Body of pancreas (tissue), 4 donors: ENCODE data around the gene TIMM10.

Source experiments
- POLR2A ChIP-seq, 3 donors: fragments of 450-650 bp; IDR thresholded peaks; one replicate each; pipeline ENCODE4 v1.6.1; 2016; ENCODE audit warnings: antibody characterized with exemption in 3 of 3, mild to moderate bottlenecking in 2 of 3
- TF ChIP-seq, protein P1 (sequence below), 7 experiments: fragments of 450-650 bp in 4 of 7; fragments of 200-600 bp in 3 of 7; sonication (generic) in 3 of 7; IDR thresholded peaks; one replicate each; pipeline ENCODE4 v1.5.1; 2016 to 2019; ENCODE audit warnings: antibody characterized with exemption in 7 of 7

DNA sequence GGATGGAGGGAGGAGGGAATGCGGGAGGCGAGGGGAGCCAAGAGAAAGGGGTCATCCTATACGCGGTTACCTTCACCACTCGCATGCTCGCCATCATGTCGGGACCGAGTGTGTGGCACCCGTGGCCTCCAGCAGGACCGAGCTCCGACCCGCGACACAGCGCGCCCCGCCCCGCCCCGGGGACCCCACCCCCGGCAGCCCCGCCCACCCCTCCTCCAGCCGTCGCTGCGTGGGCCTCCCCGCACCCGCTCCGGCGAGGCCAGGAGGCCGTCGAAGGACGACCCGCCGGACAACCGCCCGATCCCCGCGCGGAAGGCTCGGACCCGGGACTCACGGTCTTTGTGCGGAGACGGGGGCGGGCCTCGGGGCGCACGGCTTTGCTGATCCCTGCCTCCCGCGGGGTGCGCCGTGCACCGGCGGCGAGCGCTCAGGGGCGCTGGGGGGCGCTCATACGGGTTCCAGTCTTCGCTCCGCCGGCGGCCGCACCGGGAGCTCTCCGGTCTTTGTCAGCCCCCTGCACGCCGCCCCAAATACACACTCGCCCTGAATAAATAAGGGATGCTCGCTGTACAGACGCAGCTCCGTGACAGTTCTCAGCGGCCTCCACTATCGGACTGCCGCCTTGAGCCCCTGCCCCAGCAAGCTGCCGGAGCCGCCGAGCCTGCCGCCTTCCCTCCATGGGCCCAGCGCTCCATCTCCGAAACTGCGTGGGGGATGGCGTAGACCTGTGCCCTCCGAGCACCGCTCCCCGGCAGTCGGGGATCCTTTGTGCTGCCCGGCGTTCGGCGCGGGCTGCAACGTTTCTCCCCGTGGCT, 37.2 kb upstream of the TIMM10 start, which contains the start of gene UBE2L6:
- TF ChIP-seq, protein P1, sequence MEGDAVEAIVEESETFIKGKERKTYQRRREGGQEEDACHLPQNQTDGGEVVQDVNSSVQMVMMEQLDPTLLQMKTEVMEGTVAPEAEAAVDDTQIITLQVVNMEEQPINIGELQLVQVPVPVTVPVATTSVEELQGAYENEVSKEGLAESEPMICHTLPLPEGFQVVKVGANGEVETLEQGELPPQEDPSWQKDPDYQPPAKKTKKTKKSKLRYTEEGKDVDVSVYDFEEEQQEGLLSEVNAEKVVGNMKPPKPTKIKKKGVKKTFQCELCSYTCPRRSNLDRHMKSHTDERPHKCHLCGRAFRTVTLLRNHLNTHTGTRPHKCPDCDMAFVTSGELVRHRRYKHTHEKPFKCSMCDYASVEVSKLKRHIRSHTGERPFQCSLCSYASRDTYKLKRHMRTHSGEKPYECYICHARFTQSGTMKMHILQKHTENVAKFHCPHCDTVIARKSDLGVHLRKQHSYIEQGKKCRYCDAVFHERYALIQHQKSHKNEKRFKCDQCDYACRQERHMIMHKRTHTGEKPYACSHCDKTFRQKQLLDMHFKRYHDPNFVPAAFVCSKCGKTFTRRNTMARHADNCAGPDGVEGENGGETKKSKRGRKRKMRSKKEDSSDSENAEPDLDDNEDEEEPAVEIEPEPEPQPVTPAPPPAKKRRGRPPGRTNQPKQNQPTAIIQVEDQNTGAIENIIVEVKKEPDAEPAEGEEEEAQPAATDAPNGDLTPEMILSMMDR (IDR thresholded peaks at IDR 0.05) = peak in 4 of 7 experiments; percentile 2 to 87 (median 80)
- peak; percentile 5 to 28 (median 22) for TF ChIP-seq POLR2A (IDR thresholded peaks at IDR 0.05)
